Measurements from ENCODE around the gene ZRANB1. TPM values are rescaled to one million over a fixed set of nuclear protein-coding genes. Genes with fewer than 3 reads are reported as not detected.

ZRANB1 gene
- total and polyA plus RNA-seq, 2 experiments from 2014 or later = 4.2 to 26.7 TPM

DNA sequence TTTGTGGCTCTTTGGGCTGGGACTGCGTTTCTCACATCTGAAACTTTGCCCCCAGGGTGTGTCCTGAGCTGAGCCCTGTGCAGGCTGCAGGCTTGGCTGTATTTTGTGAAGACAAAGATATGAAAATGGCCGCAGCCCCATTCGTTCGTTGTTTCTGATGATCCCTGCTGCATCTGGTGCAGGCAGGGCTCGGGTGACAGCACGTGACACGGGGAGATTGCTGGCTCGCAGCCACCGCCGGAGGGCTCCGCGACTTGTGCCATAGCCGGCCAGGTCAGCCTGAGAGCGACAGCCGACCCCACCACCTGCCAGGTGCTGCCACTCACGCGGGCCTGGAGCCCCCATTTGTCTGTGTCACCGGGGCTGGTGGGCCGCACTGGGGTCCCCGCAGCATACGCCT is 81.3 kb downstream of the ZRANB1 start:
- no peak overlapping the region for H3K4me2 ChIP-seq
- H3K36me3 ChIP-seq (ENCODE audit: insufficient read depth) = no peaks in the 10 kb centered on the region; the same call in none of the 2 replicates
- no peaks in the 10 kb centered on the region for H3K27me3 ChIP-seq (ENCODE audit: insufficient read depth)
- ATAC-seq (no peak), DNase-seq (ENCODE audit: low spot score) (no peak)
- TF ChIP-seq, protein P1, sequence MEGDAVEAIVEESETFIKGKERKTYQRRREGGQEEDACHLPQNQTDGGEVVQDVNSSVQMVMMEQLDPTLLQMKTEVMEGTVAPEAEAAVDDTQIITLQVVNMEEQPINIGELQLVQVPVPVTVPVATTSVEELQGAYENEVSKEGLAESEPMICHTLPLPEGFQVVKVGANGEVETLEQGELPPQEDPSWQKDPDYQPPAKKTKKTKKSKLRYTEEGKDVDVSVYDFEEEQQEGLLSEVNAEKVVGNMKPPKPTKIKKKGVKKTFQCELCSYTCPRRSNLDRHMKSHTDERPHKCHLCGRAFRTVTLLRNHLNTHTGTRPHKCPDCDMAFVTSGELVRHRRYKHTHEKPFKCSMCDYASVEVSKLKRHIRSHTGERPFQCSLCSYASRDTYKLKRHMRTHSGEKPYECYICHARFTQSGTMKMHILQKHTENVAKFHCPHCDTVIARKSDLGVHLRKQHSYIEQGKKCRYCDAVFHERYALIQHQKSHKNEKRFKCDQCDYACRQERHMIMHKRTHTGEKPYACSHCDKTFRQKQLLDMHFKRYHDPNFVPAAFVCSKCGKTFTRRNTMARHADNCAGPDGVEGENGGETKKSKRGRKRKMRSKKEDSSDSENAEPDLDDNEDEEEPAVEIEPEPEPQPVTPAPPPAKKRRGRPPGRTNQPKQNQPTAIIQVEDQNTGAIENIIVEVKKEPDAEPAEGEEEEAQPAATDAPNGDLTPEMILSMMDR (conservative IDR thresholded peaks at IDR 0.05; ENCODE audit: low read depth in 2 of 2) = no peak
- TF ChIP-seq NANOG (IDR thresholded peaks at IDR 0.05; ENCODE audit: borderline replicate concordance) (no peak), STAT1 (IDR thresholded peaks at IDR 0.05; ENCODE audit: unreplicated experiment) (no peak), EZH2 (IDR thresholded peaks at IDR 0.05; ENCODE audit: low read depth, unreplicated experiment) (no peak), CREB1 (CRISPR knock-in tag; IDR thresholded peaks at IDR 0.05; ENCODE audit: low read depth) (no peak), ZNF331 (CRISPR knock-in tag; IDR thresholded peaks at IDR 0.05; ENCODE audit: low read depth) (no peak), POLR2AphosphoS5 (IDR thresholded peaks at IDR 0.05; ENCODE audit: low read depth) (no peak)
- TF ChIP-seq, protein P2, sequence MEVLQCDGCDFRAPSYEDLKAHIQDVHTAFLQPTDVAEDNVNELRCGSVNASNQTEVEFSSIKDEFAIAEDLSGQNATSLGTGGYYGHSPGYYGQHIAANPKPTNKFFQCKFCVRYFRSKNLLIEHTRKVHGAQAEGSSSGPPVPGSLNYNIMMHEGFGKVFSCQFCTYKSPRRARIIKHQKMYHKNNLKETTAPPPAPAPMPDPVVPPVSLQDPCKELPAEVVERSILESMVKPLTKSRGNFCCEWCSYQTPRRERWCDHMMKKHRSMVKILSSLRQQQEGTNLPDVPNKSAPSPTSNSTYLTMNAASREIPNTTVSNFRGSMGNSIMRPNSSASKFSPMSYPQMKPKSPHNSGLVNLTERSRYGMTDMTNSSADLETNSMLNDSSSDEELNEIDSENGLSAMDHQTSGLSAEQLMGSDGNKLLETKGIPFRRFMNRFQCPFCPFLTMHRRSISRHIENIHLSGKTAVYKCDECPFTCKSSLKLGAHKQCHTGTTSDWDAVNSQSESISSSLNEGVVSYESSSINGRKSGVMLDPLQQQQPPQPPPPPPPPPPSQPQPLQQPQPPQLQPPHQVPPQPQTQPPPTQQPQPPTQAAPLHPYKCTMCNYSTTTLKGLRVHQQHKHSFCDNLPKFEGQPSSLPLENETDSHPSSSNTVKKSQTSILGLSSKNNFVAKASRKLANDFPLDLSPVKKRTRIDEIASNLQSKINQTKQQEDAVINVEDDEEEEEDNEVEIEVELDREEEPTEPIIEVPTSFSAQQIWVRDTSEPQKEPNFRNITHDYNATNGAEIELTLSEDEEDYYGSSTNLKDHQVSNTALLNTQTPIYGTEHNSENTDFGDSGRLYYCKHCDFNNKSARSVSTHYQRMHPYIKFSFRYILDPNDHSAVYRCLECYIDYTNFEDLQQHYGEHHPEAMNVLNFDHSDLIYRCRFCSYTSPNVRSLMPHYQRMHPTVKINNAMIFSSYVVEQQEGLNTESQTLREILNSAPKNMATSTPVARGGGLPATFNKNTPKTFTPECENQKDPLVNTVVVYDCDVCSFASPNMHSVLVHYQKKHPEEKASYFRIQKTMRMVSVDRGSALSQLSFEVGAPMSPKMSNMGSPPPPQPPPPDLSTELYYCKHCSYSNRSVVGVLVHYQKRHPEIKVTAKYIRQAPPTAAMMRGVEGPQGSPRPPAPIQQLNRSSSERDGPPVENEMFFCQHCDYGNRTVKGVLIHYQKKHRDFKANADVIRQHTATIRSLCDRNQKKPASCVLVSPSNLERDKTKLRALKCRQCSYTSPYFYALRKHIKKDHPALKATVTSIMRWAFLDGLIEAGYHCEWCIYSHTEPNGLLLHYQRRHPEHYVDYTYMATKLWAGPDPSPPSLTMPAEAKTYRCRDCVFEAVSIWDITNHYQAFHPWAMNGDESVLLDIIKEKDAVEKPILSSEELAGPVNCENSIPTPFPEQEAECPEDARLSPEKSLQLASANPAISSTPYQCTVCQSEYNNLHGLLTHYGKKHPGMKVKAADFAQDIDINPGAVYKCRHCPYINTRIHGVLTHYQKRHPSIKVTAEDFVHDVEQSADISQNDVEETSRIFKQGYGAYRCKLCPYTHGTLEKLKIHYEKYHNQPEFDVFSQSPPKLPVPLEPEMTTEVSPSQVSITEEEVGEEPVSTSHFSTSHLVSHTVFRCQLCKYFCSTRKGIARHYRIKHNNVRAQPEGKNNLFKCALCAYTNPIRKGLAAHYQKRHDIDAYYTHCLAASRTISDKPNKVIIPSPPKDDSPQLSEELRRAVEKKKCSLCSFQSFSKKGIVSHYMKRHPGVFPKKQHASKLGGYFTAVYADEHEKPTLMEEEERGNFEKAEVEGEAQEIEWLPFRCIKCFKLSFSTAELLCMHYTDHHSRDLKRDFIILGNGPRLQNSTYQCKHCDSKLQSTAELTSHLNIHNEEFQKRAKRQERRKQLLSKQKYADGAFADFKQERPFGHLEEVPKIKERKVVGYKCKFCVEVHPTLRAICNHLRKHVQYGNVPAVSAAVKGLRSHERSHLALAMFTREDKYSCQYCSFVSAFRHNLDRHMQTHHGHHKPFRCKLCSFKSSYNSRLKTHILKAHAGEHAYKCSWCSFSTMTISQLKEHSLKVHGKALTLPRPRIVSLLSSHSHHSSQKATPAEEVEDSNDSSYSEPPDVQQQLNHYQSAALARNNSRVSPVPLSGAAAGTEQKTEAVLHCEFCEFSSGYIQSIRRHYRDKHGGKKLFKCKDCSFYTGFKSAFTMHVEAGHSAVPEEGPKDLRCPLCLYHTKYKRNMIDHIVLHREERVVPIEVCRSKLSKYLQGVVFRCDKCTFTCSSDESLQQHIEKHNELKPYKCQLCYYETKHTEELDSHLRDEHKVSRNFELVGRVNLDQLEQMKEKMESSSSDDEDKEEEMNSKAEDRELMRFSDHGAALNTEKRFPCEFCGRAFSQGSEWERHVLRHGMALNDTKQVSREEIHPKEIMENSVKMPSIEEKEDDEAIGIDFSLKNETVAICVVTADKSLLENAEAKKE (CRISPR knock-in tag; IDR thresholded peaks at IDR 0.05) = no peak
- TF ChIP-seq, protein P3, sequence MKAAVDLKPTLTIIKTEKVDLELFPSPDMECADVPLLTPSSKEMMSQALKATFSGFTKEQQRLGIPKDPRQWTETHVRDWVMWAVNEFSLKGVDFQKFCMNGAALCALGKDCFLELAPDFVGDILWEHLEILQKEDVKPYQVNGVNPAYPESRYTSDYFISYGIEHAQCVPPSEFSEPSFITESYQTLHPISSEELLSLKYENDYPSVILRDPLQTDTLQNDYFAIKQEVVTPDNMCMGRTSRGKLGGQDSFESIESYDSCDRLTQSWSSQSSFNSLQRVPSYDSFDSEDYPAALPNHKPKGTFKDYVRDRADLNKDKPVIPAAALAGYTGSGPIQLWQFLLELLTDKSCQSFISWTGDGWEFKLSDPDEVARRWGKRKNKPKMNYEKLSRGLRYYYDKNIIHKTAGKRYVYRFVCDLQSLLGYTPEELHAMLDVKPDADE (IDR thresholded peaks at IDR 0.05) = no peak
- peaks cover 17% of the 10 kb centered on the region for H3K27me3 Mint-ChIP-seq (ENCODE audit: insufficient read depth, low read depth, poor library complexity)
- H3K4me3 Mint-ChIP-seq = no peak overlapping the region; the same call in 2 of the 3 replicates
- no peaks in the 10 kb centered on the region for H3K9me2 ChIP-seq (ENCODE audit: insufficient read depth)
- H3K9me3 Mint-ChIP-seq = peaks cover 21% of the 10 kb centered on the region
- H3K4me1 ChIP-seq (ENCODE audit: insufficient read depth) = peaks cover 26% of the 10 kb centered on the region
- peaks cover 100% of the 10 kb centered on the region for H3K79me2 ChIP-seq (replicated peaks; ENCODE audit: insufficient read depth)
- H4K20me1 ChIP-seq (replicated peaks; ENCODE audit: insufficient read depth) = peaks cover 52% of the 10 kb centered on the region
- peaks cover 62% of the 10 kb centered on the region for H3K4me1 Mint-ChIP-seq
- H3K4me3 ChIP-seq = no peak overlapping the region
- no peak overlapping the region for H2AFZ ChIP-seq
- 0 out of 2 replicates have a peak overlapping the region, but pooled peaks have one; percentile 41 for H3K27ac Mint-ChIP-seq
- peaks cover 81% of the 10 kb centered on the region for H3K36me3 Mint-ChIP-seq (ENCODE audit: low read depth)
- H3K27ac ChIP-seq (ENCODE audit: low read depth) = no peak overlapping the region
- no peaks in the 10 kb centered on the region for H3F3A ChIP-seq (replicated peaks; ENCODE audit: low read depth)
